ENCODE data around the gene OTUB2.
A peak's percentile ranks its signal among the peaks of the same experiment; 100 is the strongest.

Gene OTUB2

DNA sequence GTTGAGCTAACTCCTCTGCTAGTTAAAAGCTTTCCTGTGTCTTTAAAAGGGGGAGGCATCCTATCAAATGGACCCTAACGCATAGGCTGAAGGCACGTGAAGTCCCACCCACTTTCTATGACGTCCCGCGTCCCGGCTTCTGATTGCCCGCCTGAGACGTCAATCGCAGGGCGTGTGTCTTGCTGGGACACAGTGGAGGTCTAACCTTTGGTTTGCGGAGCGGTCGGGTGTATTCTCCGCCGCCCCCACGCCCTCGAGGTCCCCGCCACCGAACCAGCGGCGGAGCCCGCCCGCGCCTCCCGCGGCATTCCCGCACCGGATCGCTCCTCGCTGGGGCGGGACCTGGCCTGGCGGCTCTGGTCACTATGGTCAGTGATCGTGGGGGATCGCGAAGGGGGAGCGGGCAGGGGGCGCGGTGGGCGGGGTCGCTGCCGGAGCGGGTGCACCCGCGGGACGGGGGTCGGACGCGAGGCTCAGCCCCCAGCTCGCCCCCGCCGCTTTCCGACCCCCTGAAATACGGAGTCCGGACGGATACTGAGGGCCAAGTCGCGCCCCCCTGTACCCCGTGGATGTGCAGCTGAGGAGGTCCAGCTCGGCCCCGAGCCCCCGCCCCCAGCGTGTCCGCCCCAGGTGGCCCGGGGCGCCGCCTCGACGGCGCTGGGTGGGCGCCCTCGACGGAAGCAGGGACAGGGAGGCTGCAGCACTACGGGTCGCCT, at the start of gene OTUB2:
TSS of gene OTUB2 (plus strand) at position 168 of the 716 bp plus-strand sequence. CDS start at position 366, 198 bp downstream.
- Mint-ChIP-seq H3K9me3 (no peaks in the 10 kb centered on the region), H3K4me1 (peaks cover 22% of the 10 kb centered on the region), H3K36me3 (ENCODE audit: low read depth) (no peaks in the 10 kb centered on the region), H3K27ac (no peak within 1 kb of the TSS), H3K27me3 (ENCODE audit: low read depth, poor library complexity) (peaks cover 12% of the 10 kb centered on the region), H3K4me3 (peak within 1 kb of the TSS; percentile 78)
- TF ChIP-seq, protein P1, sequence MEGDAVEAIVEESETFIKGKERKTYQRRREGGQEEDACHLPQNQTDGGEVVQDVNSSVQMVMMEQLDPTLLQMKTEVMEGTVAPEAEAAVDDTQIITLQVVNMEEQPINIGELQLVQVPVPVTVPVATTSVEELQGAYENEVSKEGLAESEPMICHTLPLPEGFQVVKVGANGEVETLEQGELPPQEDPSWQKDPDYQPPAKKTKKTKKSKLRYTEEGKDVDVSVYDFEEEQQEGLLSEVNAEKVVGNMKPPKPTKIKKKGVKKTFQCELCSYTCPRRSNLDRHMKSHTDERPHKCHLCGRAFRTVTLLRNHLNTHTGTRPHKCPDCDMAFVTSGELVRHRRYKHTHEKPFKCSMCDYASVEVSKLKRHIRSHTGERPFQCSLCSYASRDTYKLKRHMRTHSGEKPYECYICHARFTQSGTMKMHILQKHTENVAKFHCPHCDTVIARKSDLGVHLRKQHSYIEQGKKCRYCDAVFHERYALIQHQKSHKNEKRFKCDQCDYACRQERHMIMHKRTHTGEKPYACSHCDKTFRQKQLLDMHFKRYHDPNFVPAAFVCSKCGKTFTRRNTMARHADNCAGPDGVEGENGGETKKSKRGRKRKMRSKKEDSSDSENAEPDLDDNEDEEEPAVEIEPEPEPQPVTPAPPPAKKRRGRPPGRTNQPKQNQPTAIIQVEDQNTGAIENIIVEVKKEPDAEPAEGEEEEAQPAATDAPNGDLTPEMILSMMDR (IDR thresholded peaks at IDR 0.05): no peak
- DNase-seq: peak; percentile 97

DNA sequence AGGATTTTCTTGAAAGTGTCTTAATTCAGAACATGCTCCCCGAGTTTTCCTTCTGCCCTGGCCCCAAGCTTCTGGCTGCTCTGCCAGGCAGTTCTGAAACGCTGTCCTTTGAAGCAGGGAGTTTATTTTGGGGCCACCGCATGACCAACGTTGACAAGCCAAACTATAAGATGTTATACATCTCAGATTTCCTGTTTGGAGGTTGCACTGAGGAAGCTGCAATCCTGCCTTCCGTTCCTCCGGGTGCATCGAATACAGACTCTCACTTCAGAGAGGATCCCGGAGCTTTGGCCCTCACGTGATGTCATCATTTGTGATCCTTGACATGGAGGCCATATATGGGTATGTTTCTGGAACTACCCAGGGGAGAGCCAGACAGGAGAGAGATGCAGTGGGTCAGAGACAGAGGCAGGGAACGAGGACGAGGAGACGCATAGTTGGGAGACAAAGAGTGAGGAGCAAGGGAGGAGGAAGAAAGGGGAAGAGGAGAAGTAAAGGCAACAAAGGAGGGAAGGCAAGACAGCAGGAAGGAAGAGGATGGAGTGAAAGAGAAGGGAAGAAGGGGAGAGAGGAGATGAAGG, 49.6 kb upstream of the OTUB2 start, which contains the start of gene ASB2:
TSS of gene ASB2 (minus strand) at position 94 of the 581 bp plus-strand sequence. CDS start 12,031 bp downstream, outside the sequence.
- no peak within 1 kb of the TSS for H3K4me3 Mint-ChIP-seq
- peaks cover 22% of the 10 kb centered on the region for H3K4me1 Mint-ChIP-seq
- peaks cover 15% of the 10 kb centered on the region for H3K27me3 Mint-ChIP-seq (ENCODE audit: low read depth, poor library complexity)
- H3K9me3 Mint-ChIP-seq: no peaks in the 10 kb centered on the region
- no peaks in the 10 kb centered on the region for H3K36me3 Mint-ChIP-seq (ENCODE audit: low read depth)
- peak within 1 kb of the TSS; percentile 2 for H3K27ac Mint-ChIP-seq
- DNase-seq: no peak
- TF ChIP-seq, protein P1 (IDR thresholded peaks at IDR 0.05): no peak

DNA sequence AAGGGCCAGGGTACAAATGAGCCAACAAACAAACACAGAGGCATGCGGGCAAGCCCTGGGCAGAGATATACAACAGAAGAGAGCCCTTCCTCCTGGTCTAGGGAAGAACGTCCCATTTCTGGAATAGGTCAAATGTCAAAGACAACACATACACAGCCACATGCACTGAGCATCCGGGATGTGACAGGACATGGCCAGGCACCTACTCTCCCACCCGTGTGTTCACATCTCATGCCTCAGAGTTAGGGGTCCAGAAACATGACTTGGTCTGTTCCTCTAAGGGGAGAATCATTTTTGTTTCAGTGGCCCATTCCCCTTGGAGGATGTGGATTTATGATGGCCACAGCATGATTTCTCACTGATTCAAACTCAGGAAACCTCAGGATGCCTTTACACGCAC, 49.0 kb upstream of the OTUB2 start:
- H3K4me1 Mint-ChIP-seq: peaks cover 22% of the 10 kb centered on the region
- peaks cover 17% of the 10 kb centered on the region for H3K27me3 Mint-ChIP-seq (ENCODE audit: low read depth, poor library complexity)
- no peaks in the 10 kb centered on the region for H3K9me3 Mint-ChIP-seq
- H3K36me3 Mint-ChIP-seq (ENCODE audit: low read depth): no peaks in the 10 kb centered on the region
- no peak for DNase-seq
- TF ChIP-seq, protein P1 (IDR thresholded peaks at IDR 0.05): no peak
- no peak overlapping the region for H3K4me3 Mint-ChIP-seq
- no peak overlapping the region for H3K27ac Mint-ChIP-seq

DNA sequence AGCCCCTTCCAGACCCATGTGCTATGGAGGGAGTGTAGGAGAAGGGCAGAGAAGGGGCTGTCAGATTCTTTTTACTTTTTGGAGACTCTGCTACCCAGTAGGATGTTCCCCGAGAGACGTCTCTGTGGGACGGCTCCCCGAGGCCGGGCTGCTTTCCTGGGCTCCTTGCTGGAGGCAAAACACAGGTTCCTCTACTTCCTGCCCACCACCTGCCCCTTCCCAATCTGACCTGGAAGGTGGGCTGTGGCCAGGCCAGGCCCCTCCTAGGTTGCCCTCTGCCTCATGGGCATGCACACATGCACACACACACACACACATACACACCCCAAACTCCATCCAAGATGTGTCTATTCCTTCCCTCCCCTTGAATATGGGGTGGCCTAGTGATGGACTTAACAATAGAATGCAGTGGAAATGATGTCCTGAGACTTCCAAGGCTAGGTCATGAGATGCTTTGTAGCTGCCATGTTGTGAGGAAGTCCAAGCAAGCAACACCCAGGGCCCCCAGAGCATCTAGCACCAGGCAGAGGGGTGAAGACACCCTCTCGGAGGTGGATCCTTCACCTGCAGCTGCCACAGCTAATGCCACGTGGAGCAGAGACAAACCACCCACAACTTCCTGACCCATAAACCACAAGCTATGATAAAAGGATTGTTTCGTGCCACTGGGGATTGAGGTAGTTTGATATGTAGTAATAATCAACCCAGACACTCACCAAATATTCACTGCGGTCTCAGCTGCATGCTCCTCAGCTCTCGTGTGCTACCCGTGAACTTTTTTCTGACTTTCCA, 48.2 kb upstream of the OTUB2 start:
- TF ChIP-seq, protein P1 (IDR thresholded peaks at IDR 0.05): no peak
- peaks cover 21% of the 10 kb centered on the region for H3K27me3 Mint-ChIP-seq (ENCODE audit: low read depth, poor library complexity)
- DNase-seq: no peak
- H3K9me3 Mint-ChIP-seq: no peaks in the 10 kb centered on the region
- H3K36me3 Mint-ChIP-seq (ENCODE audit: low read depth): no peaks in the 10 kb centered on the region
- H3K27ac Mint-ChIP-seq: no peak overlapping the region
- peaks cover 22% of the 10 kb centered on the region for H3K4me1 Mint-ChIP-seq
- H3K4me3 Mint-ChIP-seq: no peak overlapping the region

DNA sequence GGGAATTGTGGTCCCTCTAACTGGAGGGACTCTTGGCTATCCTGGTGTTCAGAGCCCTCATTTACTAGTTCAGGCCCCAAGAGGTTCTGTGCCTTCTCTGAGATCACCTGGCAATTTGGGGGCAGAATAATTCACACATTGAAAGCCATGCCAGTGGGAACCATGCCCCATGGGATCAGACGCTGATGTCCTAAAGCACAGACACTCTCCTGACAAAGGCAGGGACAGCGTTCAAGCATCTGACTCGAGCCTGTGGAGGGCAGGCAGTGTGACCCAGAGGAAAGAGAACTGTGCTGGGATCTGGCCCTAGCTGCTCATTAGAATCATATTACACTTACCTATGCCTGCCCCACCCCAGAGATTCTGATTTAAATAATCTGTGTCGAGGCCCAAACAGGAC, 47.4 kb upstream of the OTUB2 start:
- H3K27me3 Mint-ChIP-seq (ENCODE audit: low read depth, poor library complexity): peaks cover 19% of the 10 kb centered on the region
- TF ChIP-seq, protein P1 (IDR thresholded peaks at IDR 0.05): no peak
- peaks cover 22% of the 10 kb centered on the region for H3K4me1 Mint-ChIP-seq
- no peak for DNase-seq
- H3K36me3 Mint-ChIP-seq (ENCODE audit: low read depth): no peaks in the 10 kb centered on the region
- no peaks in the 10 kb centered on the region for H3K9me3 Mint-ChIP-seq
- H3K27ac Mint-ChIP-seq: no peak overlapping the region
- H3K4me3 Mint-ChIP-seq: no peak overlapping the region
